GM12878 (cell line): Measurements from ENCODE around the gene DEPDC1B. TPM values are rescaled to one million over a fixed set of nuclear protein-coding genes. Genes with fewer than 3 reads are reported as not detected.

Experiments
- ATAC-seq: fragments of 200-7000 bp; cut with Tn5 transposase; 3 replicates; pipeline ENCODE4 v1.9.1; 2020; ENCODE audit warnings: mild to moderate bottlenecking, moderate library complexity
- BruUV-seq: library from RNA; stranded (reverse); fragments of 400-500 nt; replicated peaks from 2 replicates; lab custom pipeline; 2021; lab: Mats Ljungman, UMichigan
- CTCF ChIA-PET: fragments of 300-600 bp; sonication (Branson Sonifier 250); formaldehyde crosslinking; extraction: SDS; loops from one replicate; lab custom pipeline; 2021; ENCODE audit warnings: inconsistent platforms; lab: Yijun Ruan, JAX
- POLR2A ChIA-PET: fragments of 350-600 bp; formaldehyde crosslinking; extraction: SDS; loops from one replicate; lab custom pipeline; 2021; ENCODE audit warnings: inconsistent platforms; lab: Charles Lee
- RAD21 ChIA-PET: fragments of 300-600 bp; sonication (Branson Sonifier 250); formaldehyde crosslinking; loops from one replicate; lab custom pipeline; 2023; ENCODE audit warnings: antibody characterized with exemption; ENCODE audit not compliant: unreplicated experiment; lab: Charles Lee
- SMC1A ChIA-PET: fragments of 300-600 bp; sonication (Branson Sonifier 250); formaldehyde crosslinking; loops from one replicate; lab custom pipeline; 2023; ENCODE audit not compliant: unreplicated experiment, uncharacterized antibody; lab: Charles Lee
- DNase-seq: peaks from one replicate; pipeline ENCODE4 v3.0.0-alpha.2; 2011; ENCODE audit warnings: low read depth, low spot score
- FAIRE-seq: peaks from 3 replicates; lab custom pipeline; 2011; peaks lifted over from hg19 to GRCh38; lab: Jason Lieb, UNC
- H2AFZ ChIP-seq: 2 replicates; pipeline ENCODE4 v1.6.0; 2011; ENCODE audit warnings: low read depth, low read length, control low read depth; ENCODE audit not compliant: control insufficient read depth
- H3K27ac ChIP-seq: 2 replicates; pipeline ENCODE4 v1.5.1; 2011; ENCODE audit warnings: control low read depth; ENCODE audit not compliant: control insufficient read depth, insufficient read depth
- H3K27me3 ChIP-seq, 2 experiments: replicated peaks in 1 of 2; 2 replicates each; pipeline versions ENCODE4 v1.6.0 to v1.6.1; 2011; ENCODE audit warnings: low read length in 1 of 2; ENCODE audit not compliant: control insufficient read depth in 2 of 2, insufficient read depth in 2 of 2
- H3K36me3 ChIP-seq, 2 experiments: 2 replicates each; pipeline ENCODE4 v1.5.1; 2011; ENCODE audit warnings: low read length in 1 of 2; ENCODE audit not compliant: control insufficient read depth in 2 of 2, insufficient read depth in 2 of 2
- H3K4me1 ChIP-seq: 2 replicates; pipeline ENCODE4 v1.6.1; 2011; ENCODE audit warnings: mild to moderate bottlenecking, low read length, moderate library complexity, mixed read lengths; ENCODE audit not compliant: control insufficient read depth, insufficient read depth
- H3K4me2 ChIP-seq: 2 replicates; pipeline ENCODE4 v1.6.0; 2011; ENCODE audit warnings: control low read depth; ENCODE audit not compliant: control insufficient read depth, insufficient read depth
- H3K4me3 ChIP-seq: fragments of 200-600 bp; sonication (generic); 2 replicates; pipeline ENCODE4 v1.5.1; 2016
- H3K79me2 ChIP-seq: 2 replicates; pipeline ENCODE4 v1.6.0; 2011; ENCODE audit warnings: low read length; ENCODE audit not compliant: control insufficient read depth, insufficient read depth
- H3K9ac ChIP-seq: 2 replicates; pipeline ENCODE4 v1.8.0; 2011; ENCODE audit warnings: low read length, control low read depth, mixed read lengths; ENCODE audit not compliant: control insufficient read depth, insufficient read depth
- H3K9me3 ChIP-seq: replicated peaks from 3 replicates; pipeline ENCODE4 v1.5.1; 2011; ENCODE audit warnings: mild to moderate bottlenecking, low read length; ENCODE audit not compliant: control insufficient read depth, insufficient read depth
- H4K20me1 ChIP-seq: 2 replicates; pipeline ENCODE4 v1.6.0; 2011; ENCODE audit not compliant: control insufficient read depth, insufficient read depth
- ATF2 ChIP-seq: IDR thresholded peaks from 2 replicates; pipeline ENCODE4 v1.6.1; 2012; ENCODE audit warnings: low read length, inconsistent platforms
- BCL11A ChIP-seq: IDR thresholded peaks from 2 replicates; pipeline ENCODE4 v1.6.1; 2011; ENCODE audit warnings: low read depth, low read length
- BCL3 ChIP-seq: IDR thresholded peaks from 2 replicates; pipeline ENCODE4 v1.6.1; 2011; ENCODE audit warnings: borderline replicate concordance, low read depth, mild to moderate bottlenecking, moderate library complexity, low read length; ENCODE audit not compliant: insufficient read depth, poor library complexity, severe bottlenecking
- CTCF ChIP-seq, 3 experiments: IDR thresholded peaks in 2 of 3; conservative IDR thresholded peaks in 1 of 3; 2 replicates each; pipeline ENCODE4 v1.5.1; 2011; ENCODE audit warnings: low read depth in 3 of 3, low read length in 3 of 3, mild to moderate bottlenecking in 3 of 3, control low read depth in 2 of 3, moderate library complexity in 2 of 3, inconsistent platforms in 1 of 3, mixed read lengths in 1 of 3; ENCODE audit not compliant: control insufficient read depth in 2 of 3, insufficient read depth in 1 of 3; ENCODE audit errors: extremely low read depth in 1 of 3
- IRF5 ChIP-seq: fragments of 450-650 bp; IDR thresholded peaks from 2 replicates; pipeline ENCODE4 v1.6.1; 2017; ENCODE audit warnings: borderline replicate concordance
- MTA2 ChIP-seq: fragments of 450-650 bp; IDR thresholded peaks from 2 replicates; pipeline ENCODE4 v1.6.1; 2016; ENCODE audit warnings: low read depth, mild to moderate bottlenecking, moderate library complexity
- MYB ChIP-seq: fragments of 150-350 bp; IDR thresholded peaks from 2 replicates; pipeline ENCODE4 v1.6.1; 2014; ENCODE audit warnings: mild to moderate bottlenecking, low read depth, low read length, borderline replicate concordance
- NFYA ChIP-seq: IDR thresholded peaks from 2 replicates; pipeline ENCODE4 v1.6.1; 2011; ENCODE audit warnings: low read depth, mild to moderate bottlenecking, low read length, improper control_type of control experiment, borderline replicate concordance
- NRF1 ChIP-seq: conservative IDR thresholded peaks from 2 replicates; pipeline ENCODE4 v1.6.1; 2011; ENCODE audit warnings: mild to moderate bottlenecking, low read depth, low read length, improper control_type of control experiment
- PAX8 ChIP-seq: fragments of 450-650 bp; IDR thresholded peaks from 2 replicates; pipeline ENCODE4 v1.6.1; 2017; ENCODE audit warnings: mild to moderate bottlenecking, moderate library complexity
- RAD21 ChIP-seq: IDR thresholded peaks from 2 replicates; pipeline ENCODE4 v1.6.1; 2011; ENCODE audit warnings: mild to moderate bottlenecking, low read depth, low read length, moderate library complexity; ENCODE audit not compliant: insufficient read depth
- RB1 ChIP-seq: fragments of 450-650 bp; formaldehyde crosslinking; IDR thresholded peaks from 2 replicates; pipeline ENCODE4 v1.6.1; 2017; ENCODE audit warnings: mild to moderate bottlenecking, borderline replicate concordance
- SP1 ChIP-seq: IDR thresholded peaks from one replicate; pipeline ENCODE4 v1.6.1; 2011; ENCODE audit warnings: low read depth, low read length
- USF2 ChIP-seq: IDR thresholded peaks from 2 replicates; pipeline ENCODE4 v1.6.1; 2011; ENCODE audit warnings: low read depth, low read length, improper control_type of control experiment, borderline replicate concordance
- ZNF207 ChIP-seq: fragments of 450-650 bp; IDR thresholded peaks from 2 replicates; pipeline ENCODE4 v1.6.1; 2014; ENCODE audit warnings: antibody characterized with exemption, mild to moderate bottlenecking, borderline replicate concordance
- WGBS: methylation state at CpG from one replicate; pipeline ENCODE4 v1.1.6; 2016; ENCODE audit warnings: low lambda C conversion rate; ENCODE audit not compliant: insufficient replicate concordance, insufficient coverage; ENCODE audit errors: missing lambda C conversion rate; 5-methylcytosine and 5-hydroxymethylcytosine counted together
- in situ Hi-C: fragments of 300-500 bp; cut with MboI; formaldehyde crosslinking; loops from 9 replicates; pipeline ENCODE4 v1.14.3; 2018; ENCODE audit warnings: mixed read lengths
- intact Hi-C: fragments of 100-400 bp; cut with micrococcal nuclease; formaldehyde crosslinking; loops from one replicate; pipeline ENCODE4 v1.14.2; 2022; ENCODE audit not compliant: unreplicated experiment
- polyA plus RNA-seq, 11 experiments: library from polyadenylated mRNA; depleted of rRNA in 4 of 11; unstranded in 6 of 11; stranded (reverse) in 5 of 11; fragments of >200 nt; fragmentation: Nextera tagmentation in 4 of 11; fragmentation: Illumina TruSeq in 1 of 11; extraction: Ambion mirVana in 4 of 11; extraction: Trizol in 1 of 11; gene quantifications; 1 replicate in 1 of 11; 2 replicates in 10 of 11; pipeline versions ENCODE4 v1.2.1 to v1.2.3, GENCODE V29; 2011 to 2016; ENCODE audit warnings: inconsistent platforms in 2 of 11, missing spikeins in 2 of 11, low read depth in 1 of 11
- total RNA-seq, 4 experiments: library from RNA; depleted of rRNA in 3 of 4; stranded (reverse); fragments of >200 nt in 3 of 4; fragmentation: Illumina TruSeq in 1 of 4; extraction: Trizol in 1 of 4; gene quantifications; 2 replicates each; pipeline versions ENCODE4 v1.2.1 to v1.2.3, GENCODE V29; 2013 to 2021

DEPDC1B gene
- total and polyA plus RNA-seq, 10 of the 15 experiments (the other 5 are each of a cell fraction or from before 2014, with no cell fraction given): 29.7 to 56.5 (median 35.5) TPM

- TF ChIP-seq CTCF (IDR thresholded peaks at IDR 0.05 in 2 of 3, conservative IDR thresholded peaks at IDR 0.05 in 1 of 3; ENCODE audit: control insufficient read depth in 2 of 3, extremely low read depth in 1 of 3, insufficient read depth in 1 of 3, low read depth in 3 of 3, low read length in 3 of 3) (peak; percentile 49 to 70 (median 59); a peak in 5 of 6 replicates), MYB (no peak), RAD21 (peak; percentile 81), MTA2 (no peak)
Observed at GRCh38 chr5:60649288-60649917, 50.6 kb downstream of the DEPDC1B start (continued).

GRCh38 chr5:60648175-60648574, 51.8 kb downstream of the DEPDC1B start:
- Histone ChIP-seq H3K36me3 (peaks cover 0 to 5% of the 10 kb centered on the region in 2 experiments; a peak in 1 of 4 replicates), H3K9me3 (no peaks in the 10 kb centered on the region), H2AFZ (no peak overlapping the region), H3K4me1 (no peaks in the 10 kb centered on the region), H3K9ac (no peak overlapping the region), H3K79me2 (peaks cover 1% of the 10 kb centered on the region; the same call in 1 of the 2 replicates), H4K20me1 (no peaks in the 10 kb centered on the region), H3K27me3 (no peaks in the 10 kb centered on the region), H3K4me2 (no peak overlapping the region), H3K4me3 (no peak overlapping the region), H3K27ac (no peak overlapping the region)
- ChIA-PET CTCF (interaction anchor here (1.2 to 2.2 kb wide), 2 partner anchors 21 to 350 kb away, joined by 3 to 6 read pairs; no protein-coding TSS in a partner anchor), RAD21 (no interaction called here), POLR2A (no interaction called here), SMC1A (interaction anchor here (1.0 to 1.5 kb wide), 2 partner anchors 12 to 362 kb away, joined by 3 read pairs; no protein-coding TSS in a partner anchor)
- no peak for ATAC-seq
- BruUV-seq: no TSS peak
- no peak for DNase-seq
- FAIRE-seq: no peak
- in situ Hi-C loops (no loop called here), intact Hi-C loops (loop anchor here (5.0 kb wide), 1 partner anchor 836 kb away; no protein-coding TSS in a partner anchor)
- WGBS: 71% methylated on average over 2 of the region's 2 CpGs
- TF ChIP-seq USF2: no peak
- TF ChIP-seq BCL3: no peak
- TF ChIP-seq PAX8: no peak
- no peak for TF ChIP-seq BCL11A
- TF ChIP-seq ATF2: no peak
- TF ChIP-seq RB1: no peak
- no peak for TF ChIP-seq IRF5
- TF ChIP-seq NRF1: no peak
- TF ChIP-seq ZNF207: no peak
- TF ChIP-seq SP1: no peak
- no peak for TF ChIP-seq NFYA
